Measurements from ENCODE around the gene PRG3. TPM values are rescaled to one million over a fixed set of nuclear protein-coding genes. Genes with fewer than 3 reads are reported as not detected.
A peak's percentile ranks its signal among the peaks of the same experiment; 100 is the strongest.
"Not testable (repeated sequence)": the region's sequence is repeated elsewhere in the genome, so short reads cannot be mapped to it uniquely, and the experiment has no call there.

Gene PRG3
- total and polyA plus RNA-seq, 2 experiments from 2014 or later, result not detected

DNA sequence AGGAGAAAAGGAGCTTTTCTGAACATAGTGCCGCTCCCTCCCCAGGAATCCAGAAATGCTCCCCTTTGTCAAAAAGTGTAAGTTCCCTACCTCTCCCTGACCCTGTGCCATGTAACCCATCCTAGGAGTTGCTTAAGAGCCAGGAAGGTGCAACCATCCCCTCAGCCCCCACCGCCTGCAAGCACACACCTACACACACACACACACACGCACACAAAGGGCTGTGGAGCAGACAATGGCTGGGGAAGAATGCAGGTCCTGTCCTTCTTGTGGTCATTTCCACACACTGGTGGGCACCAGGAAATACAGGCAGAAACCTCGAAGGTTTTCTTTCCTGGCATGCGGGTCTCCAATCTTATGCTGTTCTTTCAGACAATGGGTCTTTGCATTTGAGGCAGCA is 41.6 kb downstream of the PRG3 start:
- TF ChIP-seq, protein P1, sequence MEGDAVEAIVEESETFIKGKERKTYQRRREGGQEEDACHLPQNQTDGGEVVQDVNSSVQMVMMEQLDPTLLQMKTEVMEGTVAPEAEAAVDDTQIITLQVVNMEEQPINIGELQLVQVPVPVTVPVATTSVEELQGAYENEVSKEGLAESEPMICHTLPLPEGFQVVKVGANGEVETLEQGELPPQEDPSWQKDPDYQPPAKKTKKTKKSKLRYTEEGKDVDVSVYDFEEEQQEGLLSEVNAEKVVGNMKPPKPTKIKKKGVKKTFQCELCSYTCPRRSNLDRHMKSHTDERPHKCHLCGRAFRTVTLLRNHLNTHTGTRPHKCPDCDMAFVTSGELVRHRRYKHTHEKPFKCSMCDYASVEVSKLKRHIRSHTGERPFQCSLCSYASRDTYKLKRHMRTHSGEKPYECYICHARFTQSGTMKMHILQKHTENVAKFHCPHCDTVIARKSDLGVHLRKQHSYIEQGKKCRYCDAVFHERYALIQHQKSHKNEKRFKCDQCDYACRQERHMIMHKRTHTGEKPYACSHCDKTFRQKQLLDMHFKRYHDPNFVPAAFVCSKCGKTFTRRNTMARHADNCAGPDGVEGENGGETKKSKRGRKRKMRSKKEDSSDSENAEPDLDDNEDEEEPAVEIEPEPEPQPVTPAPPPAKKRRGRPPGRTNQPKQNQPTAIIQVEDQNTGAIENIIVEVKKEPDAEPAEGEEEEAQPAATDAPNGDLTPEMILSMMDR (IDR thresholded peaks at IDR 0.05; ENCODE audit: low read depth, low read length), result no peak
- H3K27ac ChIP-seq, result no peak overlapping the region
- no peaks in the 10 kb centered on the region for H3K36me3 ChIP-seq
- H3K9me3 ChIP-seq (ENCODE audit: low read depth), result no peaks in the 10 kb centered on the region
- peaks cover 35% of the 10 kb centered on the region for H3K4me1 ChIP-seq (ENCODE audit: low read depth)
- no peak for DNase-seq (ENCODE audit: low read depth in 1 of 2, low spot score in 1 of 2)
- no peaks in the 10 kb centered on the region for H3K27me3 ChIP-seq
- H3K4me3 ChIP-seq, result no peak overlapping the region

DNA sequence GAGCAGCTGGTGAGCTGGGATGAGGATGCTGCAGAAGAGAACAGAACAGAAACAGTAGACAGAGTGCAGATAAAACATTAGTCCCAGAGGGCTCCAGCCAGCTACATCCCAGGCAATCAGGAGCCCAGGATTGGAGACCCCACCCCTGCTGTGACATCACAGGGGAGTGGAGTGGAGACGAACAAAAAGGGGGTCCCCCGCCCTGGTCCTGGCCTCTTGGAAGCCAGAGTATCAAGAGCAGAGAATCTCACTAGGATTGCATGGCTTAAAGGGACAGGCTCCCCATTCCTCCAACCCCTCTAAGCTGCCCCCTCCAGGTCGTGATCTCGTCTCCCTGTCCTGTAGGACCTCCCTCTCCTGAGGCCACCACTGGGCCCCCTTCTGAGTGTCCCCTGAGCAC is 42.8 kb downstream of the PRG3 start, which contains the start of gene P2RX3:
Gene P2RX3, plus strand, starts transcription at position 211 of the 400 bp plus-strand sequence. CDS start 199 bp downstream, outside the sequence.
- TF ChIP-seq, protein P1 (IDR thresholded peaks at IDR 0.05; ENCODE audit: low read depth, low read length), result no peak
- Histone ChIP-seq H3K9me3 (ENCODE audit: low read depth) (no peaks in the 10 kb centered on the region), H3K4me3 (no peak within 1 kb of the TSS), H3K36me3 (no peaks in the 10 kb centered on the region), H3K4me1 (ENCODE audit: low read depth) (peaks cover 24% of the 10 kb centered on the region), H3K27ac (no peak within 1 kb of the TSS), H3K27me3 (no peaks in the 10 kb centered on the region)
- no peak for DNase-seq (ENCODE audit: low read depth in 1 of 2, low spot score in 1 of 2)

DNA sequence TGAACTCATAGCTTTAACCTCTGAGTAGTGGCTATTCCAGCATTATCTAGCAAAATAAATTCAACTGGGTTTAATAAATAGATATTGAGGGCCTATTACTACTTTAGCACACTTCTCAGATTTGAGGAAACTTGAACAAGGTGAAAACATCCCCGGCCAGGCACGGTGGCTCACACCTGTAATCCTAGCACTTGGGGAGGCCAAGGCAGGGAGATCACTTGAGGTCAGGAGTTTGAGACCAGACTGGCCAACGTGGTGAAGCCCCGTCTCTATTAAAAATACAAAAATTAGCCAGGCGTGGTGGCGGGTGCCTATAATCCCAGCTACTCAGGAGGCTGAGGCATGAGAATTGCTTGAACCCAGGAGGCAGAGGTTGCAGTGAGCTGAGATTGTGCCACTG is 44.1 kb downstream of the PRG3 start:
- H3K4me3 ChIP-seq, H3K27ac ChIP-seq: not testable (repeated sequence)

DNA sequence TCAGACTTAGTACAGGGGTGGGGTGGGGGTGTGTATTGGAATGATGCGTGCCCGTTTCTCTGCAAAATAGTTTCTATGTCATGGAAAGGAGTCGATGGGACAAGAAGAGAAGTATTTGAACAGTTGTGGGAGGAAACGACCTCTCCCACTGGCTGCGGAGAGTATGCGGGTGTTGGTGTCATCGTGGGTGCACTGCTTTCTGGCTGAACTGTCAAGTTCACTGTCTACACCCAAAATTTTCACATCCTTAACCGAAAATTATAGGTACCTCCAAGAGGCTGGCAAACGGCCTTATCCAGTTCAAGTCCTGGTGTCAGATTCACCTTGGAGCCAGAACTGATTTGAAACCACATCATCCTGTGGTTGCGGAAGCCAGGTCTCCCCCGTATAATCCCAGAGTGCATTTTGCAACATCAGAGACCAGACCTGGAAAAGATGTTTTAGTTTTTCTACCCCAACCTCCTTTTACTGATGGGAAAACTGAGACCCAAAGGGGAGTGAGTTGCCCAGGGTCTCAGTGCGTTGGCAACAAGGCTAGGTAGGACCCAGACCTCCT is 44.8 kb downstream of the PRG3 start:
- TF ChIP-seq, protein P1 (IDR thresholded peaks at IDR 0.05; ENCODE audit: low read depth, low read length), result no peak
- Histone ChIP-seq H3K4me1 (ENCODE audit: low read depth) (peaks cover 17% of the 10 kb centered on the region), H3K27me3 (no peaks in the 10 kb centered on the region), H3K27ac (peak overlapping the region; percentile 88), H3K36me3 (peaks cover 12% of the 10 kb centered on the region), H3K9me3 (ENCODE audit: low read depth) (no peaks in the 10 kb centered on the region), H3K4me3 (peak overlapping the region; percentile 83)
- no peak for DNase-seq (ENCODE audit: low read depth in 1 of 2, low spot score in 1 of 2)

More for the DNA sequence above, 44.1 kb downstream of the PRG3 start:
- not testable (repeated sequence) for H3K9me3 ChIP-seq (ENCODE audit: low read depth); H3K27me3 ChIP-seq; H3K36me3 ChIP-seq; DNase-seq (ENCODE audit: low read depth in 1 of 2, low spot score in 1 of 2)
- peaks cover 17% of the 10 kb centered on the region for H3K4me1 ChIP-seq (ENCODE audit: low read depth)

DNA sequence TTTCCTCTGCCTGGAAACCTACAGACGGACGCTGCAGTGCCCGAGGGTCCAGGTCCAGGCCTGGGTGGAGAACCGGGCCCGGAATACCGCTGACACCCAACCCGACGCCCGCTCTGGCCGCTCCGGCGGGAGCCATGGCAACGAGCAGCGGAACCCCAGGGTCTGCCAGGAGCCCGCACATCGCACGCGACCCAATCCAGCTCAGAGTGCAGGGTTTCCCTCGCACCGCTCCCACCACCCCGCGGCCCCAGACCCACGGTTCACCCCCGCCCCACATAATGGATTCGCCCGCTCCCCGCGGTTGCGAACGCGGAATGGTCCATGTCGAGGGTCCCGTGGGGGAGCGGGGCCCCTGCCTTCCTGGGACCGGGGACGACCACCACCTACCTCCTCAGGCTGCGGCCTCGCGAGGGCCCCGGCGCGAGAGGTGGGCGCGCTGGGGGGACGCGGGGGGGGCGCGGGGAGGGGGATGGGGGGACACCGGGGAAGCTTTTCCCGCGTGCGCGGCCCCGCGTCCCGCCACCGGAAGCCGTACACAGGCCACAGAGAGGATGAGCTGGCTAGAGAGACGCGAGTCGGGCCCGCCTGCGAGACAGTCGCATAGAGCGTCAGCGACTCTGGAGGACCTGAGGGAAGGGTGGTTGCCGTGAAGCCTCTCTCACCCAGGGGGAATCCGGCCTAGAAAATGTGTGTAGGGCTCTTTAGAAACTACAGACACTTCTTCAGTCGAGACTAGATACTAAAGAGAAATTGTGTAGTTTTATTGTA is 45.4 kb downstream of the PRG3 start, which contains the start of gene SSRP1:
Gene SSRP1, minus strand, starts transcription at position 550 of the 768 bp plus-strand sequence. CDS start 771 bp downstream, outside the sequence.
- Histone ChIP-seq H3K4me3 (peak within 1 kb of the TSS; percentile 83), H3K4me1 (ENCODE audit: low read depth) (peaks cover 16% of the 10 kb centered on the region), H3K9me3 (ENCODE audit: low read depth) (no peaks in the 10 kb centered on the region), H3K27ac (peak within 1 kb of the TSS; percentile 88), H3K36me3 (peaks cover 18% of the 10 kb centered on the region), H3K27me3 (no peaks in the 10 kb centered on the region)
- DNase-seq (ENCODE audit: low read depth in 1 of 2, low spot score in 1 of 2), result peak; percentile 88 to 91
- TF ChIP-seq, protein P1 (IDR thresholded peaks at IDR 0.05; ENCODE audit: low read depth, low read length), result no peak

DNA sequence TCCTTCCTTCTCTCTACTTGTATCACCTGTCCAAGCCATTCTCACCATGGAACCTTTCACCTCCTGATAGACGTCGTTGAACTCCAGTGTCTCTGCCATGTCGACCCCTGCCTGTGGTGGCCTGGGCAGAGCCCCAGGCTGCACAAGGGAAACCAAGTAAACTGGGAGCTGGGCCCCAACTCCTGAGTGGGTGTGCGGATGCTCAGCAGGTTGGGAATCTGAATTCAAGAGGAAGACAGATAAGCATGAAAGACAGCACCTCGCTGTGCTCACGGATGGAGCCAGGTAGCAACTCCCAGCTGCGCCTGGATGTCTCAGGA is 46.0 kb downstream of the PRG3 start:
- Histone ChIP-seq H3K4me1 (ENCODE audit: low read depth) (peaks cover 11% of the 10 kb centered on the region), H3K27ac (peak overlapping the region; percentile 88), H3K9me3 (ENCODE audit: low read depth) (no peaks in the 10 kb centered on the region), H3K27me3 (no peaks in the 10 kb centered on the region), H3K36me3 (peaks cover 24% of the 10 kb centered on the region), H3K4me3 (peak overlapping the region; percentile 83)
- TF ChIP-seq, protein P1 (IDR thresholded peaks at IDR 0.05; ENCODE audit: low read depth, low read length), result no peak
- no peak for DNase-seq (ENCODE audit: low read depth in 1 of 2, low spot score in 1 of 2)

Measured in cardiac muscle cell (in vitro differentiated cells and primary cell).